Endothelial cell of umbilical vein (primary cell): ENCODE measurements around the gene CCR5.

Source experiments
- CTCF ChIP-seq, 2 donors: IDR thresholded peaks; 1 replicate in 1 of 2; 2 replicates in 1 of 2; pipeline ENCODE4 v1.5.1; 2011; ENCODE audit warnings: low read length in 2 of 2, mild to moderate bottlenecking in 2 of 2, moderate library complexity in 2 of 2, control low read depth in 1 of 2, inconsistent platforms in 1 of 2, low read depth in 1 of 2; ENCODE audit not compliant: insufficient read depth in 1 of 2; ENCODE audit errors: extremely low read depth in 1 of 2
- EZH2 ChIP-seq: IDR thresholded peaks from 2 replicates; pipeline ENCODE4 v1.6.1; 2012; ENCODE audit warnings: borderline replicate concordance, low read depth, mild to moderate bottlenecking, moderate library complexity, low read length, inconsistent platforms; ENCODE audit not compliant: severe bottlenecking
- MAX ChIP-seq: IDR thresholded peaks from 2 replicates; pipeline ENCODE4 v1.6.1; 2011; ENCODE audit not compliant: insufficient read depth, insufficient read length
- MYC ChIP-seq: IDR thresholded peaks from one replicate; pipeline ENCODE4 v1.6.1; 2011; ENCODE audit warnings: mild to moderate bottlenecking, low read depth, low read length
- POLR2A ChIP-seq: IDR thresholded peaks from 2 replicates; pipeline ENCODE4 v1.6.1; 2012; ENCODE audit warnings: low read depth, mild to moderate bottlenecking, control low read depth, low read length
- POLR2AphosphoS5 ChIP-seq: IDR thresholded peaks from 2 replicates; pipeline ENCODE4 v1.6.1; 2012; ENCODE audit warnings: low read depth, mild to moderate bottlenecking, control low read depth, low read length, moderate library complexity; ENCODE audit not compliant: insufficient read depth

GRCh38 chr3:46400846-46401245 lies 30.1 kb downstream of the CCR5 start:
- TF ChIP-seq POLR2AphosphoS5 (no peak), CTCF (IDR thresholded peaks at IDR 0.05; ENCODE audit: extremely low read depth in 1 of 2, insufficient read depth in 1 of 2, low read depth in 1 of 2, low read length in 2 of 2) (no peak), POLR2A (no peak), MYC (no peak), EZH2 (no peak), MAX (no peak)
